C1 segment of cervical spinal cord (tissue), 14 donors: ENCODE results near the gene PUS1.

Experiments used
- DNase-seq, 14 donors: peaks; one replicate each; lab custom pipeline; 2025; lab: John Stamatoyannopoulos, UW

The PUS1 gene

DNA sequence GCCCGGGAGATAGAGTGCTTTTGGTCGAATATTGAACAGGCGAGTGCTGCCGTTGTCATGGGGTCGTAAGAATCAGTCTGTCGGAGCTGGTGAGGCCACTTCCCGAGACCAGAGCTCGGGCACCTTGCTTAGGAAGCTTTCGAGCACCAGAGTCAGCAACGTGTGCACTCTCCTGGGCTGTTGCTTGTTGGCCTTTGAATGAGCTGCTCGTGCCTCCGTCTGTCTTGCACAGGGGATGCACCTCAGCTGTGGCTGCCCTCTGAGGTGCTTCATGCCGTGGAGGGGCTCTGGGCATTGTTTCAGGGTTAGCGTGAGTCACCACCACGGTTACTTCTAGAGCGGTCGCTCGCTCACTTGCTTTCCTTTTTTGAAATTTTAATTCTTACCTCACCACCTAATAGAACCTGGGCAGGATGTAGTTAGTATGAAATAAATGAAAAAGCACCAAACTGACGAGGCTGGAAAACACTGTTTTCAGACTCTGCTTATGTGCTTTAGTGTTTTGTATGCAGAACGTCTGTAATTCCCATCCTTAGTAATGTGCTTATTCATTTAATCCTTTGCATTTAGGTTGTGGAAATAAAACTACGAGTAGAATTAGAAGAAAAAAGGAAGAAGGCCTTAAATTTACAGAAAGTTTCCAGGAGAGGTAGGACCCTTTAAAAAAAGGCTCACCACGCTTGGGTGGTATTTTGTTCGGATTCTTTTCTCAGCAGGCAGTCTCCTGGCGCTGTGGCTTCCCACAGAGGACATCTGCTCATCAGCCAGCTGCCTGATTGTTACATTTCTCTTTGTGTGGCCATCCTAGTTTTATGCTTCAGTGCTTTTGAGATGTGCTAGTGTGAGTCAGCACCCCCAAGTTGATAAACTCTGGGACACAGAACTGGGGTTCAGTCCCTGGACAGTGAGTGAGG, 61.2 kb downstream of the PUS1 start:
- DNase-seq: no peak

DNA sequence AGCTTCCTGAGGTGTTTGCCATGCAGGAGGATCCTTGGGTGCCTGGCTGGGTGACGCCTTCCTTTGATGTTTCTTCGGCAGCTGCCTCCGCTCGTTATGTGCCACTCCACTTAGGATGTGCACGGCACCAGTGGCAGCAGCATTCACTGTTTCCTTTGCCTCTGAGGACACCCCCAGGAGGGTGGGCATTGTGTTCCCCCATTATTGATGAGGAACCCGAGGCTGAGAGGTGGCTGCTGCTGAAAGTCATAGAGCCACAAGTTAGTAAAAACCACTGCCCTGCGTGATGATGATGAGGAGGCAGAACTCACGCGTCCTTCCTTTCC, 61.9 kb downstream of the PUS1 start:
- DNase-seq: no peak

DNA sequence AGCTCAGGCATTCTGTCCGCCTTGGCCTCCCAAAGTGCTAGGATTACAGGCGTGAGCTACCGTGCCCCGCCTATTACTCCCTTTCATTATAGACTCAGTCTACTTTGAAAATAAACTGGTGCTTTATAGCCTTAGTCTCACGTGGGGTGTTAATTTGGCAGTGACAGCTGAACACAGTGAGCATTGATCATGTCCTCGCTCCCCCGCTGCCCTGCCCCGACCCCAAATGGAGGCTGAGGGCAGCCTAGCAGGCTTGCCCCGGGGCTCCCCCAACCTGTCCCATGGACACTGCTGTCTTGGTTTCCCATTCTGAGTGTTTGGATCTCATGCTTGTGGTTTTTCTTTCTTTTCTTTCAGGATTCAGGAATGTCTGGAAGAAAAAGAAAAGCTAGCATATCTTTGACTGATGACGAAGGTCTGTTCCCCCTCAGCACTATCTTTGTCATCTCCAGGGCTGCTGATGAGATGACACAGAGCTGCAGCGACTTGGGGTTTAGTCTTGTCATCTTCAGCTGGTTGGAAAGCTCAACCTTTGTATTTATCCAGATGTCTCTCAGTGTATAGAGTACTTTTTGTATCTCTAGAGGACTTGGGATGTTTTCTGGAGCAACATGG, 62.8 kb downstream of the PUS1 start:
- no peak for DNase-seq

DNA sequence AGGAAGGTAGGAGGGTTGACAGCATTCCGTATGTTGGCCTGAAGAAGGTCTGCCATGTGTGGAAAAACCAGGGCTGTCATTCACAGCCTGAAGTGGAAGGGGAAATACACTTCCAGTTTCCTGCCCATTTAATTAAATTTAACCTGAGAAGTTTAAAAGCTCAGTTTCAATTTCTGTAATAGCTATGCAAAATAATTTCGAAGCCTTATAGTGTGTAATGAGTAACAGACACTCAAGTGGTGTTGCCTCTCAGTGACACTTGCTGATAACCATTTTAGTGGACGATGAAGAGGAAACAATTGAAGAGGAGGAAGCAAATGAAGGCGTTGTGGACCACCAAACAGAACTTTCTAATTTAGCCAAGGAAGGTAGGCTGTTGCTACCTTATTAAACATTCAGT, 65.5 kb downstream of the PUS1 start:
- DNase-seq: no peak
